Common myeloid progenitor, CD34-positive (primary cell): ENCODE measurements around the gene PLCXD3.

Source experiments
- CTCF ChIA-PET: fragments of 350-600 bp; sonication (Branson Sonifier 250); formaldehyde crosslinking; loops from one replicate; lab custom pipeline; 2021; ENCODE audit warnings: antibody characterized with exemption; lab: Charles Lee
- POLR2A ChIA-PET: fragments of 350-600 bp; sonication (Branson Sonifier 250); formaldehyde crosslinking; loops from one replicate; lab custom pipeline; 2021; ENCODE audit warnings: antibody characterized with exemption; lab: Charles Lee
- DNase-seq, 3 donors: peaks; one replicate each; pipeline versions ENCODE4 v3.0.0 to v3.0.0-alpha.2; 2013
- H3K27ac ChIP-seq, 2 experiments: 1 replicate in 1 of 2; 2 replicates in 1 of 2; pipeline ENCODE4 v1.7.0; 2013; ENCODE audit warnings: inconsistent platforms in 2 of 2, low read length in 2 of 2, mild to moderate bottlenecking in 2 of 2, low read depth in 1 of 2, moderate library complexity in 1 of 2; ENCODE audit not compliant: severe bottlenecking in 2 of 2, insufficient read depth in 1 of 2, poor library complexity in 1 of 2
- H3K27me3 ChIP-seq, 5 experiments: replicated peaks in 2 of 5; 1 replicate in 3 of 5; 2 replicates in 2 of 5; pipeline versions ENCODE4 v1.6.1 to v1.7.0; 2013; ENCODE audit warnings: low read length in 4 of 5, mild to moderate bottlenecking in 2 of 5, moderate library complexity in 2 of 5, inconsistent platforms in 1 of 5; ENCODE audit not compliant: insufficient read depth in 5 of 5, control insufficient read depth in 4 of 5
- H3K36me3 ChIP-seq, 4 experiments: 1 replicate in 2 of 4; 2 replicates in 2 of 4; pipeline versions ENCODE4 v1.6.1 to v1.7.0; 2013; ENCODE audit warnings: low read length in 3 of 4, control low read depth in 1 of 4, mild to moderate bottlenecking in 1 of 4; ENCODE audit not compliant: control insufficient read depth in 4 of 4, insufficient read depth in 4 of 4
- H3K4me1 ChIP-seq, 4 experiments: 1 replicate in 3 of 4; 2 replicates in 1 of 4; pipeline versions ENCODE4 v1.6.1 to v1.7.1; 2013; ENCODE audit warnings: low read length in 3 of 4, mild to moderate bottlenecking in 3 of 4, control low read depth in 1 of 4, inconsistent platforms in 1 of 4, moderate library complexity in 1 of 4; ENCODE audit not compliant: control insufficient read depth in 4 of 4, insufficient read depth in 4 of 4; ENCODE audit errors: control extremely low read depth in 1 of 4
- H3K4me3 ChIP-seq, 7 experiments: 1 replicate in 4 of 7; 2 replicates in 3 of 7; pipeline versions ENCODE4 v1.5.1 to v1.7.0; 2013; ENCODE audit warnings: mild to moderate bottlenecking in 7 of 7, low read length in 6 of 7, moderate library complexity in 6 of 7, inconsistent platforms in 2 of 7, low read depth in 2 of 7, control low read depth in 1 of 7; ENCODE audit not compliant: insufficient read depth in 4 of 7, control insufficient read depth in 1 of 7; ENCODE audit errors: extremely low read depth in 1 of 7
- H3K9me3 ChIP-seq, 5 experiments: 1 replicate in 4 of 5; 2 replicates in 1 of 5; pipeline versions ENCODE4 v1.6.1 to v1.7.1; 2013; ENCODE audit warnings: low read length in 4 of 5, mild to moderate bottlenecking in 2 of 5, inconsistent platforms in 1 of 5, low read depth in 1 of 5, moderate library complexity in 1 of 5; ENCODE audit not compliant: control insufficient read depth in 4 of 5, insufficient read depth in 2 of 5; ENCODE audit errors: control extremely low read depth in 1 of 5
- WGBS: methylation state at CpG from one replicate; pipeline ENCODE4 v1.1.5; 2013; ENCODE audit not compliant: insufficient coverage; 5-methylcytosine and 5-hydroxymethylcytosine counted together

Gene PLCXD3

DNA sequence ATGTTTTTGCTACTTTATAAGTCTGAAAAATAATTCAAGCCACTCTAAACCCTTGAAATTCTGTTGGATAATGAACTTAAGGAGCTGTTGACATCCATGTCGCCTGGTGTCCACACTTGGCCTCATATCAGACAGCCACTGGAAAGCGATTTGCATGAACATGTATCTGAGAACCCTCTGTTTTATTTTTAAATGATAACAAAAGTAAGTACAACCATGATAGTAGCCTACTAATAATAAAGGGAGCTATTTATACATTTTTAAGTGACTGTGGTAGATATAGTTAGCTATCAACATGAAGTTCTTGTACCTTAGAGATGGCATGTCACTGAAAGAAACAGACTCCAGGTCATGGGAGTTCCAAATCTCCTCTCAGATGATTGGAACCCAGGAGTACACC is 53.3 kb downstream of the PLCXD3 start:
- H3K4me1 ChIP-seq, result no peaks in the 10 kb centered on the region
- no peaks in the 10 kb centered on the region for H3K27me3 ChIP-seq
- no peaks in the 10 kb centered on the region for H3K9me3 ChIP-seq
- ChIA-PET CTCF (no interaction called here), POLR2A (no interaction called here)
- H3K36me3 ChIP-seq, result no peaks in the 10 kb centered on the region
- no peak for DNase-seq
- no peak overlapping the region for H3K4me3 ChIP-seq
- no peak overlapping the region for H3K27ac ChIP-seq
- no CpG with 5 or more reads among the region's 2 CpGs for WGBS

DNA sequence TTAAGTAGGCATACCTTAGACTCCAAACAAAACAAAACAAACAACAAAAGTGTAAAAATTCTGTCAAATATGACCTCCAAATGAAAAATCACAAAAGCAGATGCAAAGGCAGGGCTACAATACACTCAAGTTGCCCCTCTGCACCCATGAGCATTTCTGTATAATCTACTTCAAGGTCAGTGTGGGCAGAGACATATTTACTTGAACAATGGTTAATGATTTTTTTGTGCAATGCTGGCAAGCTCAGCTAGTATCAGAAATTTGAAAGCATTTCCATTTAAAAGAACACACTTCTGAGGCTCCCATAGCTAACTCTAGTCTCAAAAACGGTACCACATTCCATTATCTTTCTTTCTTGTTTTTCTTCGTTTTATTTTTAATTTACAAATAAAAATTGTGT is 57.9 kb downstream of the PLCXD3 start:
- CTCF ChIA-PET, result no interaction called here
- Histone ChIP-seq H3K27me3 (no peaks in the 10 kb centered on the region), H3K9me3 (no peaks in the 10 kb centered on the region), H3K27ac (no peak overlapping the region), H3K36me3 (no peaks in the 10 kb centered on the region), H3K4me1 (no peaks in the 10 kb centered on the region), H3K4me3 (no peak overlapping the region)
- no peak for DNase-seq
- WGBS, result no CpG with 5 or more reads among the region's 2 CpGs
- POLR2A ChIA-PET, result no interaction called here

DNA sequence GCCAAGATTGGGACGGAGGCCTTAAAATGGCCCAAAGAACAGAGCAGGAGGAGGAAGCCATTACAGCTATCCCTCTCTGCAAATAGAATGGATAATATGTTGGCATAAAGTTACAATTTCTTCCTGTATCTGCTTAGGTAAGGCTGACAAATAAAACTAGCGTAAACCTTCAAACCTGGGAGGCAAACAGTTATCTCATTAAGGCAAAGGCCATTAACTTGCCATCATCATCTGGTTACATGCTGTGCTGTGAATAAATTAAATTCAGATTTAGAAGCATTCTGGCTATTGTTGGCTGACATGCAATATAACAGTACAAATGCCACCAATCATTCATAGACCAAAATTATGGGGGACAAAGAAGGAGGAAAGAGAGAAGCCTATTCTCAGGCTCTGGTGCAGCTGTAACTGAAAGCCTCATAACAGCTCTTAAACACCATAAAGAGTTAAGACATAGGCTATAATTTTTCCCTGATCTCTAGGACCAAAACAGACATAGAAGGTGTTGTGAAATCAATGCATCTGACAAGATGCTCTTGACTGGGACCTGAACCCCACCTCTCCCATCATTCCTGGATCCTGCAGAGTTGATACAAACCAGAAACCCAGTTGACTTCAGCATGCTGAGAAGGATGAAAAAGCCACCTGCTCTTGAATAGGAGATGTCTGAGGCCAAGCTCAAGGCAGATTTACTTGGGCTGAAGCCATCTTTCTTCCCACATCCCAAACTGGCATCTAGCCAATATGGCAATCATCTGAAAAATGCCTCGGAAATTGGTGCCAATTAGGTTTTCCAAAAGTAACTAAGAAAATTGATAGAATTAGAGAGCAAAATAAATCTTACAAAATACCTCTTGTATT is 62.5 kb downstream of the PLCXD3 start:
- Histone ChIP-seq H3K27ac (no peak overlapping the region), H3K36me3 (no peaks in the 10 kb centered on the region), H3K27me3 (no peaks in the 10 kb centered on the region), H3K4me1 (no peaks in the 10 kb centered on the region), H3K9me3 (no peaks in the 10 kb centered on the region), H3K4me3 (no peak overlapping the region)
- 100% methylated on average over 1 of the region's 3 CpGs for WGBS
- ChIA-PET POLR2A (no interaction called here), CTCF (no interaction called here)
- DNase-seq, result no peak

DNA sequence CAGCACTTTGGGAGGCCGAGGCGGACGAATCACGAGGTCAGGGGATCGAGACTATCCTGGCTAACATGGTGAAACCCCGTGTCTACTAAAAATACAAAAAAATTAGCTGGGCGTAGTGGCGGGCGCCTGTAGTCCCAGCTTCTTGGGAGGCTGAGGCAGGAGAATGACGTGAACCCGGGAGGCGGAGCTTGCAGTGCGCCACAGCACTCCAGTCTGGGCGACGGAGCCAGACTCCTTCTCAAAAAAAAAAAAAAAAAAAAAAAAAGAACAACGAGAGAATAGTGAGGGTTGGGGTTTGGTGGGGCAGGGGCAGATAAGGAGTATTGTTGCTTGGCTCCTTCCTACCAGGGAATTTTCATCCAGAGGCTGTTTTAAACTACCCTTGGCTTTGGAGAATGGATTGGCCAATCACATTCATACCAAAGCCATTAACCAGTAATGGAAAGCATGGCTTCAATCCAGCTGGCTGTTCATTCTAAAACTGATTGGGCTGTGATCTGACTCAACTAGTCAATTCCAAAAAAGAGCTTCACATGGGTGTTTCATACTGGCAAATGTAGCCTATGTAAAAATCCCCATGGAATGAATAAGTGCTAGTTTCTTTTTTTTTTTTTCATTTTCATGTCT is 64.4 kb downstream of the PLCXD3 start:
- ChIA-PET POLR2A (no interaction called here), CTCF (interaction anchor here (1.0 kb wide), 1 partner anchor 9 kb away, joined by 3 read pairs; no protein-coding TSS in a partner anchor)
- H3K27me3 ChIP-seq, result no peaks in the 10 kb centered on the region
- no peaks in the 10 kb centered on the region for H3K9me3 ChIP-seq
- H3K4me1 ChIP-seq, result no peaks in the 10 kb centered on the region
- no peak for DNase-seq
- H3K27ac ChIP-seq, result no peak overlapping the region
- H3K36me3 ChIP-seq, result no peaks in the 10 kb centered on the region
- no peak overlapping the region for H3K4me3 ChIP-seq
- WGBS, result 99% methylated on average over 8 of the region's 16 CpGs

DNA sequence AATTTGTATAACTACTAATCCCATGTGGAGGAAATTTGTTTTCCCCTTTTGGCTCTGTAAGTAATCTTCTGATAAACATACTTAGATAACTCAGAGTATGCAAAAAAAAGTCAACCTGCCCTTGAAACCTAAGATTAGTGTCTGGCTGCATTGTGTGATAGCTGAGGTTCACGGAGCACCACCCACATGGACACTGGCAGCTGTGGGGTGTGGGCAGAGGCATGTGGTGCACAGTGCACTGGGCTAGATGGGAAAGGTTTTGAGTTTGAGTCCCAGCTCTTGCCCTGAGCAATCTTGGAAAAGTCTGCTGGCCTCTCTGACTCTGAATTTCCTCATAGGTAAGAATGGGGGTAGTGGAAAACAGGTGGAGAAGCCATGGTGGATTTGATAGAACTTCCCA is 75.1 kb downstream of the PLCXD3 start:
- H3K4me3 ChIP-seq, result no peak overlapping the region
- no peaks in the 10 kb centered on the region for H3K4me1 ChIP-seq
- no peak overlapping the region for H3K27ac ChIP-seq
- no peaks in the 10 kb centered on the region for H3K9me3 ChIP-seq
- WGBS, result 67% methylated on average over 1 of the region's 1 CpG
- H3K27me3 ChIP-seq, result no peaks in the 10 kb centered on the region
- ChIA-PET POLR2A (no interaction called here), CTCF (no interaction called here)
- H3K36me3 ChIP-seq, result no peaks in the 10 kb centered on the region
- no peak for DNase-seq

DNA sequence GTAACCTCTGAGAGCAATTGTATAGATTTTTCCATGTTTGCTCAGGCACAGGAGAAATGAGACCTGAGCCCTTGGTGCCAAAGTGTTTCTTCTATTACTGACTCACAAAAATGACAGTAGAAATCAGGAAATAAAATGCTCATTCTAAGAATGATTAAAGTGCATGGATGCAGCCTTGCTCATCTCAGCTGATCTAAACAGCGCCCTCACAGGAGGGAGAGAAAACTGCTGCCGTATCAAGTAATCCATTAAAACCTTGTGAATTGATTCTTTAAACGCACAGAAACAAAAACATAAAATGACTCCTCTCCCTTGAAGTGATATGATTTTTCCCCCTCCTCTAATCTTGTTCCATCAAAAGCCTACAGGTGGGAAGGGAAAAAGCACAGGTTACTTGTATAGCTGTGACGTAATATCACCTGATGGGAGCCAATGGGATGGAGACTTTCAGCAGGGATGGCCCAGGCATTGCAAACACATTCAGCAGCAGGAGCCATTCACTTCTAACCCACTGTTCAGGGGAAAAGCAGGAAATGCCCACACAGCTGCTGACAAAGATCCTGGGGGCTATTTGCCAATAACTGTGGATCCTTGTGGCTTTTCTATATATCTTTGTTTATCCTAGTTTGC is 76.7 kb downstream of the PLCXD3 start:
- H3K36me3 ChIP-seq, result no peaks in the 10 kb centered on the region
- H3K4me1 ChIP-seq, result no peaks in the 10 kb centered on the region
- ChIA-PET CTCF (no interaction called here), POLR2A (interaction anchor here (0.6 kb wide), 1 partner anchor 17 kb away, joined by 3 read pairs; no protein-coding TSS in a partner anchor)
- no peaks in the 10 kb centered on the region for H3K27me3 ChIP-seq
- H3K4me3 ChIP-seq, result no peak overlapping the region
- no peak for DNase-seq
- no peak overlapping the region for H3K27ac ChIP-seq
- no peaks in the 10 kb centered on the region for H3K9me3 ChIP-seq
- WGBS, result 49% methylated on average over 3 of the region's 4 CpGs
